ENCODE results near the gene TNFAIP8L1.

- no peak for TF ChIP-seq POLR2A (IDR thresholded peaks at IDR 0.05)
- no peak for TF ChIP-seq CTCF (IDR thresholded peaks at IDR 0.05 in 8 of 11, conservative IDR thresholded peaks at IDR 0.05 in 3 of 11)
Observed at GRCh38 chr19:4602173-4602788, 37.0 kb upstream of the TNFAIP8L1 start.

All from spleen (tissue), 7 donors.